ENCODE measurements around the gene BRI3.
"Not testable (repeated sequence)": the region's sequence is repeated elsewhere in the genome, so short reads cannot be mapped to it uniquely, and the experiment has no call there.

Gene BRI3

DNA sequence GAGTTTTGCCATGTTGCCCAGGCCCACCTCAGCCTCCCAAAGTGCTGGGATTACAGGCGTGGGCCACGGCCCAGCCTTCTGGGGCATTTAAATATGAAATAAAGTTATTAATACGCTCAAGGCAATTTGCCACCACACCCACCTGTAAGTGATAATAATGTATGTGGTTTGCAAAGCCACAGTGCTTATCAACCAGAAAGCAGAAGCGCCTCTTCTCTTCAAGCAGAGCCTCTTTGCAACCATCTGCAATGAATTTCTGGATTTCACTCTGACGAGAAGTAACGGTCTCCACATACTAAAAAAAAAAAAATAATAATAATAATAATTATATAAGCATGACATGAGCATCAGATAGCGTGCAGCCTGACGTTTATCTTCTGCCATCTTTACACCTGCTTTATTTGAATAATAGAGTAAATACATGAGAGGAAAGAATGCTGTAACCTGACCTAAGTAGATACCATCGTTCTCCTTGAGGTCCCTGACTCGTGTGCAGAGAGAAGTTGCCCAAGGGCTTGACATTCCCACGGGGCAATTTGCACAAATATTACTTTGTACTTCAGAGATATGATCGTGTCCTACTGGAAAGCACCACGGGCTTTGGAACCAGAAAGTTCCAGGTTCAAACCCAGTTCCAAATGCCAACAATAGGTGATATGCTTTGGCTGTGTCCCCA, 34.0 kb downstream of the BRI3 start:
- no peak for DNase-seq

DNA sequence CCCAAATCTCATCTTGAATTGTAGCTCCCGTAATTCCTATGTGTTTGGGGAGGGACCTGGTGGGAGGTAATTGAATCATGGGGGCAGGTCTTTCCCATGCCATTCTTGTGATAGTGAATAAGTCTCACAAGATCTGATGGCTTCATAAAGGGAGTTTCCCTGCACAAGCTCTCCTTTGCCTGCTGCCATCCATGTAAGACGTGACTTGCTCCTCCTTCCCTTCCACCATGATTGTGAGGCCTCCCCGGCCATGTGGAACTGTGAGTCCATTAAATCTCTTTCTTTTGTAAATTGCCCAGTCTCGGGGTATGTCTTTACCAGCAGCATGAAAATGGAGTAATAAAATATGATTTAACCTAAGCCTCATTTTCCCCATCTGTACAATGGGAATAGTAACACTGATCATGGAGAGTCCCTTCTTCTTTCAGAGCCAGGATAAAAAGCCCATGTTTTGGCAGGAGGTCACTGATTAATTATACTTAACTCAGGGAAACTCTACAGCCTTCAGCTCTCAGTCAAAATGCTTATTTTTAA, 34.6 kb downstream of the BRI3 start:
- DNase-seq: not testable (repeated sequence)

DNA sequence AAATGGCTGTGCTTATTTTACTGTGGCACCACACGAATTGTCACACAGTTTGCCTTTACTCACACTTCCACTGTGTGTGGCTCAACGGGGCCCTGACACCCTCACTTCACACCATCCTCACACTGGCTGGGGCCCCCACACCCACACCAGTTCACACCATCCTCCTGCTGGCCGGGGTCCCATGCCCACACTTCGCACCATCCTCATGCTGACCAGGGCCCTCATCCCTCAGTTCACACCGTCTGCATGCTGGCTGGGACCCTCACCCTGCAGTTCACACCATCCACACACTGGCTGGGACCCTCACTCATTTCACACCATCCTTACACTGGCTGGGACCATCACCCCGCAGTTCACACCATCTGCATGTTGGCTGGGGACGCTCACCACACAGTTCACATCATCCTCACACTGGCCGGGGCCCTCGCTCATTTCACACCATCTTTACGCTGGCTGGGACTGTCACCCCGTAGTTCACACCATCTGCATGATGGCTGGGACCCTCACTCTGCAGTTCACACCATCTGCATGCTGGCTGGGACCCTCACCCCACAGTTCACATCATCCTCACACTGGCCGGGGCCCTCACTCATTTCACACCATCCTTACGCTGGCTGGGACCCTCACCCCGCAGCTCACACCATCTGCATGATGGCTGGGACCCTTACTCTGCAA, 36.0 kb downstream of the BRI3 start:
- no peak for DNase-seq

DNA sequence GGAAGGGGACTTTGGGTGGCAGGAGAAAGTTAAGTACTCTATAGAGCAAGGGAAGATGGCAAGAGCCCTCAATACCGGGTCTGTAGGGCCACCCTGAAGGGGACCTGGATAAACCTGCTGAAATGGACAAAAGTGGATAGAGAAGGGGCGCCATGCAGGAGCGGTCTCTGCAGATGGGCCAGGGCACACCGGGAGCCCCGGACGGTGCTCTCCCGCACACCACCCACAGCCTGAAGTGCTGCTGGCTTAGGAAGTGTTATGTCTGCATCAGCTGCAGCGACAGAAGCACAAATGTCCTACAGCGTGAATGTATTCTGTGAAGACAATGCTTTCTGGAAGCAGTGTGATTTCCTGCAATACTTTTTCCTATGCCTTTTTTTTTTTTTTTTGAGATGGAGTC, 37.7 kb downstream of the BRI3 start:
- no peak for DNase-seq

DNA sequence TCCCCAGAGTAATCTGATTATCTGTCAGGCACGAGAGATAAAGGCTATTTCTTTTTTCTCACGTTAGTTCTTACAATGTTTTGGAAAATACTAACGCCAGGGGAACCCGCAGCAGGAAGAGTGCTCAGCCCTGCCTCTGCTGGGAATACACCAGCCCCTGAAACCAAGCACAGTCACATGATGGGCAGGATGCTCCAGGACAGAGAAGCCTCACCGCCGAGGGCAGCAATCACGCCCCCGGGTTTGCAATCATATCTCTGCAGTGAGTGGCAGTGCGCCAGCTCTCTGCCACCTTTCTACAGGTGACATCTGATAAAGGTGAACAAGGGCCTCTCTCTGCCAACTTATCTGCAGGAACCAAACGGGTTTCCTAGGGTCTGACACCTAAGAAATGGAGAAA, 39.8 kb downstream of the BRI3 start:
- no peak for DNase-seq

DNA sequence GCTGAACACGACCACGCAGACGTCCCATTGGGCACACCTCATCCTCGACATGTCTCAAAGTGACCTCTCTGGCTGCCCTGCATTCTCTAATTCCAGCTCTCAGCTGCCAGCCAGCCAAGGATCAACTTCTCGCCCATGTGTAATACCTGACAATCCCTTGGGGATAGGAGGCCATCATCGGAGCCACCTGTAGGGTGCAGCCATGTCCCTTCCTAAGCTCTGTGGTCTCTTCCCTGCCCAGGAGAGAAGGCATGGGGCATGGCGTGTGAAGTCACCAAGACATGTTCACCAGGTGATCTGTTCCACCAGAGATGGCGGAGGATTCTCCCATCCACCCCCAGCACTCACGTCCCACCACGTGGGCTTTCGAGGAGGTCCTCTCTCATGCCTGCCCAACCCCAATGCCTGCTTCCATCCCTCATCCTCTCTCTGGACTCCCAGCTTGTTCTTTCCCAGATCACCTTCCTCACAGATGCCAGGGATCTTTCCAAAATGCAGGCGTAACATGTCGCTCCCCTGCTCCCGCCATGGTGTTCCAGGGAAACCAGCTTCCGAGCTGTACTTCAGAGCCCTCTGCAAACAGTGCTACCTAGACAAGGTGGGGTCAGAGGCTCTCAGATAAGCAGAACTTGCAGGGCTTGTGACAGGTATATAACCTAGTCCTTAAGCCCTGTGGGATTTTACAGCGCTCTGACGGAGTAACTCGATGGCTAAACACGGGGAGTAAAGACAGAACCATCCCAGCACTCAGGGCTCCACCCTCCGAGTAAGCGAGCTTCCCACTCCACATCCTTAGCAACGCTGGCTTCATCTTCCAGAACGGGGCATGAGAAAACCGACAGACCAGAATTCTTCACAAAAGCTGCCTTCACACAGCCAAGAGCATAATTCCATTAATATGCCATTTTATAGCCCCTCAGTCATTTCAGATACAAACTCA, 41.1 kb downstream of the BRI3 start:
- no peak for DNase-seq

DNA sequence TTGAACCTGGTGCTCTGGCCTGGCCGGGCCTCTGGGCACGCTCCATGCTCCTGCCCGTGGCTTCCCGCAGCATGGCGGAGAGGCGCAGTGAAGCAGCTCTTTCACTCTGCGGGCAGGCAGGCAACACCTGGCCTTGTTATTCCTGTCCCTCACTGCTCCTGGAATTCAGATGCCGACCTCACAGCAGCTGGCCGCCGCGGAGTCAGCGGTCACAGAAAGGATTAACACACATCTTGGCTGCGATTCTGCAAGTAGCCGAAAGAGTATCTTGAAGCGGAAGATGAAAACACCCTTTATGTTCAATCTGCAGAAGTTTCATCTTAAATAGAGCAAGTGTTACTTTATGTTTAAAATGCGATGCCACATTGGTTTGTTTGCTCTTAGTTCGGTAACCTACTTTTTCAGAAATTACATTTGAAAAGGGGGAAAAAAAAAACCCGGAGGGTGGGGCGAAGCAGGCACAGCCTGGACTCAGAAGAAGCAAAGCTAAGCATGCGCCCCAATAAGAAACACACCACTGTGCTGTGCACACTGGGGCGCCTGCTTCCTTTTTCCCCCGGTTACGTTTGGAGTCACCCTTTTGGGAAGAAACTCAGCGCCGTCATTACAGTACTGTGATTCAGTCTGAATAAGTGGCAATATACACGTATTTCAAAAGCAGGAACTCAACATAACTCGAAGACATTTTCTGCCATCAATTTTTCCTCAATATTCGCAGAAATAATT, 42.3 kb downstream of the BRI3 start:
- DNase-seq: no peak

DNA sequence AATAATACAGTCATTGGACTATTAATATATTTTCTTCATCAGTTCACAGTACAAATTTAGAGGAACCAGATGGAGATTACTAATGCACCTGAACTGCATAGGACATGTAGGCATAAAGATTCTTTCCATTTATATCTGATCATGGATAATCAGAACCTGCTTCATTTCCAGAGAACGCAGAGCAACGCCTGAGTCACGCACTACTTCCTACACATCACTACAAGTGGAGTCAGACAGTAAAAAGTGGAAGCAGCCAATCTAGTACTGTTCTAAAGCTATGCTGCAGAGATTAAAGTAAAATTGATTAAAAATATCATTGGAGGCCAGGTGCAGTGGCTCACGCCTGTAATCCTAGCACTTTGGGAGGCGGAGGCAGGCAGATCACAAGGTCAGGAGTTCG, 43.3 kb downstream of the BRI3 start:
- DNase-seq: no peak

DNA sequence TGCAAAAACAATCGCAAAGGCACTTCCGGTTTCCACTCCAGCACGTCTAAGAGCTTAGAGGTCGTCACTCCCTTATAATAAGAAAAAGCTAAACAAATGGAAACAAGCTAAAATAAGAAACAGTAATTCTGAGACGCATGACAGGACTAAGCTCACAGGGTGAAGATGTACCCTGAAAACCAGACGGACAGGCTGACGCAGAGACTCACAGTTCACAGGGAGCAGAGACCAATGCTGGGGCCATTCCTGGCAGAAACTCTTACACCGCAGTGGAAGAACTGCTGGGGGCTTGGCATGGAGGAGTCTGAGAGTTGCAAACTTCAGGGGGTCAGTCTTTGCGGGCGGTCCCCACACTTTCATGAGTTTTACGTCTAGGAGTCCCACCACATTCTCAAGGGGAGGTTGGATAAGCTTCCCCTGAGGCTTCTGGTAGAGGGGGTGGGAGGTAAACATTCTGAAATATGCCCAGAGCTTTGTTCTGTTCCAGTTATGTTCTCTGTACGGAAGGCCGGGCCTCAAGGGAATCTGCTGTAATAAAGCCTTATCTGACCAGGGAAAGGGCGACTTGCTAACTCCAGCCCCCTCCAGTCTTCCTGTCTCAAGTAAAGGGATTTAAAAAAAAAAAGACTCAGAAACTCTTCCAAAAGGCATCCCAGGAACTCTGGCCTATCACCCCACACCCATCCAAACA, 47.8 kb downstream of the BRI3 start:
- DNase-seq: no peak

DNA sequence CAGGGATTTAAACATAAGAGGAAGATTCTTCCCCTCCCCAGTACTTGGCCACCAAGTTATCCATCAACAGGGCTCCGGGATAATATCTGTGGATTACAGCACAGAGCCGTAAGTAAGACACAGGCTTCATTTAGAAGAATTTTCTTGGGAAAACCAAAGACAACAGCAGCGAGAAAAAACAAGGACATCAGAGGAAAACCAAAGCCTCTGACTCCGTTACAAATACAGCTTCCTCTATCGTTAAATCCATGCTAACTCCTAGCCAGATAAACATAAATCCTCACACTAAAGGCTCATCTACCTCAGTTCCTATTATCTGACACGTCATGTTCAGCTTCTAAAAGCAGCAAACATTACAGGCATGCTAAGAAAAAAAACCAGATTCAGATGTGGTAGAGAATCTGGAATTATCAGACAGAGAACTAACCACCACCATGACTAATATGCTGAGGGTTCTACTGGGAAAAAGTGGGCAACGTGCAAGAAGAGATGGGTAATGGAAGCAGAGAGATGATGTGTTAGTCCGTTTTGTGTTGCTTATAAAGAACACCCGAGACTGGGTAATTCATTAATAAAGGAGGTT, 48.4 kb downstream of the BRI3 start:
- DNase-seq: no peak

DNA sequence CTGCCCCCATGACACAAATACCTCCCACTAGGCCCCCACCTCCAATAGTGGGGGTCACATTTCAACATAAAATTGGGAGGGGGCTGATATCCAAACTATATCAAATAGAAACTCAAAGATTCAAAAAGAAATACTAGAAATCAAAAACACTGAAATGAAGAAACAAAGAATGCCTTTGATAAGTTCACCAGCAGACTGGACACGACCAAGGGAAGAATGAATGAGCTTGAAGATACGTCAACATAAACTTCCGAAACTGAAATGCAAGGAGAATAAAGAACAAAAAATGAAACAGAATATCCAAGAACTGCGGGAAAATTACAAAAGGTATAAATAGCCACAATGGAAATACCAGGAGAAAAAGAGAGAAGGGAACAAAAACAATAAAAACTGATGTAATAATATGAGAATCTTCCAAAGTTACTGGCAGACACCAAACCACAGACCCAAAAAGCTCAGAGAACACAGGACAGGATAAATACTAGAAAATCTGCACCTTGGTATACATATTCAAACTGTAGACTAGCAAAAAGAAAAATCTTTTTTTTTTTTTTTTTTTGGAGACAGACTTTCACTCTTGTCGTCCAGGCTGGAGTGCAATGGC, 49.5 kb downstream of the BRI3 start:
- no peak for DNase-seq

DNA sequence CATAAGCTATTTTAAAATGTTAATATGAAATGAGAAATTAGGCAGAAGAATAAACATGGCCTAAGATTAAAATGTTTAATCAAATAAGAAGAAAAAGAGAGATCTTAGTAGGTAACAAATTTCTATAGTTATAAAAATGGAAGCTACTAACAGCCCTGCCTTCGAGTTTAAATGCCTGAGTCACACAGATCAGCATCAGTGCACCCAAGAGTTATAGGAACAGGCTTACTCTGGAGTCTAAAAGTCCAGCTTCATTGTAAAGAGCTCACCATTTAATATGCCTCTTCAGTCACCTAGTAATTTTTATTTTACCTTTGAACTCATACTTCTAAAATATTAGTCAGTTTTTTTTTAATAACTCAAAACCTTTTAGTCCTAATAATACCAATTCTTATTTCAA, 52.6 kb downstream of the BRI3 start:
- no peak for DNase-seq

DNA sequence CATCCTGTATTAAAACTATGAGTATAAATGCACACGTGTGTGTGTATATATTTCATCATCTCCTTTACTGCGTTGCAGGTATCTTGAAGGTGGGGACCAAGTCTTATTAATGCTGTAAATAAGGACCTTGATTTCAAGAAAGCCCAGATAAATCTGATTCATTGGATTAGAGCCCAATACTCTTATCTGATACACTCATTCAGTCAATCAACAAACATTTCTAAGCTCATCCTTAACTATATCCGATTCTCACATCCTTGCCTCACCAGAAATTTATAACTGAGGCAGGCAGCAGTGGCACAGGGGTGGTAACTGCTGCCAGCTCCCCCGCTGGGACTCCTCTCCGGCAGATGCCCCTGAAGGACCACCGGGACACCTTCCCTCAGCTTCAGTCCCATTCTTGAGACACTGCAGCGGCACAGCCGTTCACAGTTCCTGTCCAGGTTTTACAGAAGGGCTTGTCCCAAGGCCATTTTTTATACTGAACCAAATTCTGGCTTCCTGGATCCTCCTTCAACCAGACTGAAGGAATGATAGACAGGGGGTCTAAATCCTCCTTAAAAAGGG, 54.0 kb downstream of the BRI3 start:
- no peak for DNase-seq

DNA sequence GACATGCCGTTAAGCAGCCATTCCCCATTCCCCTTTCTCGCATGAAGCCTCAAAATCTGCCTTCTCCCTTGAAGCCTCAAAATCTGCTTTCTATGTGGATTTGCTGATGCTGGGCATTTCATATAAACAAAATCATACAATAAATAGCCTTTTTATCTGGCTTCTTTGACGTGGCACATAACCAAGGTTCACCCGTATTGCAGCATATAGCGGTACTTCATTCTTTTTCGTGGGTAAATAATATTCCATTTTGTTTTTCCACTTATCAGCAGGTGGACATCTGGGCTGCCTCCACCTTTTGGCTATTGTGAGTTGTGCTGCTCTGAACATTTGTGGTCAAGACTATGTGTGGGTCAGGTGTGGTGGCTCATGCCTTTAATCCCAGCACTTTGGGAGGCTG, 57.0 kb downstream of the BRI3 start:
- DNase-seq: no peak

DNA sequence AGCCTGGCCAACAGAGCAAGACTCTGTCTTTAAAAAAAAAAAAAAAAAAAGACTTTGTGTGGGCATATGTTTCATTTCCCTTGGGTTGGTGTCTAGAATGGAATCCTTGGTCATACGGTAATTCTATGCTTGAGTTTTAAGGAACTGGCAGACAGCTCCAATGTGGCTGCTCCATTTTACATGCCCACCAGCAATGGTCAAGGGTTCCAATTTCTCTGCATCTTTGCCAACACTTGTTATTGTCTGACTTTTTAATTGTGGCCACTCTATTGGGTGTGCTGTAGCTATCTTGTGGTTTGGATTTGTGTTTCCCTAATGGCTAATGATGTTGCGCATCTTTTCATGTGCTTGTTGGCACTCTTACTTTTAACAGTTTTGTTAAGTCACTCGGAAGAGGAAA, 57.6 kb downstream of the BRI3 start:
- DNase-seq: no peak

DNA sequence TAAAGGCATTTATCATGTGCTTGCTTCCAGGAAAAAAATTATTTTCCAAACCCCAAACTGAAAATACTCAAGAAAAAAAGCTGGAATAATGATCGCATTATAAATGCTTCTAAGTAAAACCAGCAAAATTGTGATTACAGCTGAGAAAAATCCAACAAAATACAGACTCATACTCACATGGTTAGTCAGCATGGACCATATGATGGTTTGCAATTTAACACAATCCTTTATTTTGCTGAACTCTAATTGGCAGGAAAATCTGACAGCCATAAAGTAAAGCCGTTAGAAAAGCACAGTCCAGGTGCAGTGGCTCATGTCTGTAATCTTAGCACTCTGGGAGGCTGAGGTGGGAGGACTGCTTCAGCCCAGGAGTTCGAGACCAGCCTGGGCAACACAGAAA, 59.6 kb downstream of the BRI3 start:
- no peak for DNase-seq

All from activated CD4-positive, alpha-beta T cell treated with anti-CD3 and anti-CD28 coated beads, Interleukin-2, amount 50 U/mL, for 4 hours (primary cell).